Gastrocnemius medialis (tissue), 4 donors: ENCODE data around the gene C5AR2.

ENCODE experiments used
- POLR2A ChIP-seq, 2 donors: fragments of 450-650 bp; IDR thresholded peaks; one replicate each; pipeline ENCODE4 v1.6.1; 2017; ENCODE audit warnings: antibody characterized with exemption in 2 of 2, mild to moderate bottlenecking in 2 of 2, moderate library complexity in 2 of 2
- TF ChIP-seq, protein P1 (sequence below), 5 experiments: fragments of 450-650 bp in 3 of 5; fragments of 200-600 bp in 2 of 5; sonication (generic) in 2 of 5; IDR thresholded peaks in 4 of 5; conservative IDR thresholded peaks in 1 of 5; 1 replicate in 4 of 5; 2 replicates in 1 of 5; pipeline ENCODE4 v1.5.1; 2016 to 2019; ENCODE audit warnings: antibody characterized with exemption in 5 of 5, mild to moderate bottlenecking in 3 of 5, moderate library complexity in 3 of 5

DNA sequence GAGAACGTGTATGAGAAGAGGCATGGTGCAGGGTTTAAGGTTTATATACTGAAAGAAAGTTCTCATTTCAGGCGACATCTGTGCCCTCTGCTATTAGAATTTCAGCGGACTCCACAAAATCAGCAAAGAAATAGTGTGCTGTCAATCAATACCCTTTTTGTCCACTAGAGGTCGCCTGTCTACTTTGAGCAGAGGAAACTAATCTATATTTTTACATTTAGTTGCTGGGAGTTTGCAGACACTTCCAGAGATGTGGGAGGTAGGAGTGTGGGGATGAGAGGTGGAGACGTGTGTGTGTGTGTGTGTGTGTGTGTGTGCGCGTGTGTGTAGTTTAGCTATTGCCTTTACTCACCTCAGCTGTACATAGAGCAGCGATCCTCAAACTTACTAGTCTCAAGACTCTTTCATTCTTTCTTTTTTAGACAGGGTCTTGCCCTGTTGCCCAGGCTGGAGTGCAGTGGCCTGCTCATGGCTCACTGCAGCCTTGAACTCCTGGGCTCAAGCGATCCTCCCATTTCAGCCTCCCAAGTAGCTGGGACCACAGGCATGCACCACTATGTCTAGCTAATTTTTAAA is 47.6 kb upstream of the C5AR2 start:
- TF ChIP-seq, protein P1, sequence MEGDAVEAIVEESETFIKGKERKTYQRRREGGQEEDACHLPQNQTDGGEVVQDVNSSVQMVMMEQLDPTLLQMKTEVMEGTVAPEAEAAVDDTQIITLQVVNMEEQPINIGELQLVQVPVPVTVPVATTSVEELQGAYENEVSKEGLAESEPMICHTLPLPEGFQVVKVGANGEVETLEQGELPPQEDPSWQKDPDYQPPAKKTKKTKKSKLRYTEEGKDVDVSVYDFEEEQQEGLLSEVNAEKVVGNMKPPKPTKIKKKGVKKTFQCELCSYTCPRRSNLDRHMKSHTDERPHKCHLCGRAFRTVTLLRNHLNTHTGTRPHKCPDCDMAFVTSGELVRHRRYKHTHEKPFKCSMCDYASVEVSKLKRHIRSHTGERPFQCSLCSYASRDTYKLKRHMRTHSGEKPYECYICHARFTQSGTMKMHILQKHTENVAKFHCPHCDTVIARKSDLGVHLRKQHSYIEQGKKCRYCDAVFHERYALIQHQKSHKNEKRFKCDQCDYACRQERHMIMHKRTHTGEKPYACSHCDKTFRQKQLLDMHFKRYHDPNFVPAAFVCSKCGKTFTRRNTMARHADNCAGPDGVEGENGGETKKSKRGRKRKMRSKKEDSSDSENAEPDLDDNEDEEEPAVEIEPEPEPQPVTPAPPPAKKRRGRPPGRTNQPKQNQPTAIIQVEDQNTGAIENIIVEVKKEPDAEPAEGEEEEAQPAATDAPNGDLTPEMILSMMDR (IDR thresholded peaks at IDR 0.05 in 4 of 5, conservative IDR thresholded peaks at IDR 0.05 in 1 of 5): peak; percentile 70 to 91 (median 80)
- TF ChIP-seq POLR2A (IDR thresholded peaks at IDR 0.05): no peak
